H1 (cell line): ENCODE data around the gene PDE4D. TPM values are rescaled to one million over a fixed set of nuclear protein-coding genes. Genes with fewer than 3 reads are reported as not detected.
A peak's percentile ranks its signal among the peaks of the same experiment; 100 is the strongest.

Source experiments
- CTCF ChIA-PET: fragments of 300-600 bp; sonication (Branson Sonifier 250); formaldehyde crosslinking; loops from one replicate; lab custom pipeline; 2021; ENCODE audit not compliant: partially characterized antibody; lab: Charles Lee
- POLR2A ChIA-PET: fragments of 300-600 bp; sonication (Branson Sonifier 250); formaldehyde crosslinking; loops from one replicate; lab custom pipeline; 2021; ENCODE audit warnings: inconsistent platforms; ENCODE audit not compliant: partially characterized antibody; lab: Charles Lee
- DNase-seq, 2 experiments: peaks; one replicate each; pipeline versions ENCODE4 v3.0.0 to v3.0.0-alpha.2; 2010 to 2022; ENCODE audit warnings: low spot score in 2 of 2, low read depth in 1 of 2, mixed read lengths in 1 of 2
- FAIRE-seq: peaks from 2 replicates; lab custom pipeline; 2011; peaks lifted over from hg19 to GRCh38; lab: Jason Lieb, UNC
- H2AFZ ChIP-seq: 2 replicates; pipeline ENCODE4 v1.8.1; 2012; ENCODE audit warnings: low read length, inconsistent platforms
- H2AK5ac ChIP-seq: 2 replicates; pipeline ENCODE4 v1.6.1; 2013; ENCODE audit warnings: low read depth, low read length
- H2BK120ac ChIP-seq: replicated peaks from 2 replicates; pipeline ENCODE3; 2013; ENCODE audit warnings: low read depth, low read length, inconsistent platforms
- H2BK12ac ChIP-seq: 2 replicates; pipeline ENCODE4 v1.6.1; 2013; ENCODE audit warnings: low read depth, low read length
- H2BK15ac ChIP-seq: 2 replicates; pipeline ENCODE4 v1.6.1; 2013; ENCODE audit warnings: low read length
- H2BK20ac ChIP-seq: 2 replicates; pipeline ENCODE4 v1.6.1; 2013; ENCODE audit warnings: low read length
- H2BK5ac ChIP-seq: 2 replicates; pipeline ENCODE4 v1.6.1; 2013; ENCODE audit warnings: low read depth, low read length
- H3K14ac ChIP-seq: 2 replicates; pipeline ENCODE4 v1.6.1; 2013; ENCODE audit warnings: inconsistent platforms; ENCODE audit not compliant: insufficient read length
- H3K18ac ChIP-seq: 2 replicates; pipeline ENCODE4 v1.6.1; 2013; ENCODE audit warnings: low read length; ENCODE audit errors: extremely low read depth
- H3K23ac ChIP-seq: 2 replicates; pipeline ENCODE4 v1.6.1; 2013; ENCODE audit warnings: inconsistent platforms; ENCODE audit not compliant: insufficient read length
- H3K23me2 ChIP-seq: 2 replicates; pipeline ENCODE4 v1.6.1; 2013; ENCODE audit warnings: low read depth, low read length
- H3K27ac ChIP-seq: 2 replicates; pipeline ENCODE4 v1.6.1; 2011; ENCODE audit warnings: low read depth, low read length, inconsistent platforms
- H3K27me3 ChIP-seq, 4 experiments: replicated peaks in 1 of 4; 1 replicate in 1 of 4; 2 replicates in 3 of 4; pipeline versions ENCODE4 v1.6.1 to v1.8.1; 2011 to 2013; ENCODE audit warnings: low read length in 3 of 4, mild to moderate bottlenecking in 3 of 4, inconsistent platforms in 2 of 4, mixed read lengths in 2 of 4, moderate library complexity in 1 of 4; ENCODE audit not compliant: control insufficient read depth in 3 of 4, insufficient read depth in 3 of 4; ENCODE audit errors: extremely low read depth in 1 of 4
- H3K36me3 ChIP-seq, 4 experiments: 2 replicates each; pipeline versions ENCODE4 v1.6.1 to v1.8.1; 2011 to 2013; ENCODE audit warnings: mild to moderate bottlenecking in 4 of 4, low read length in 3 of 4, moderate library complexity in 2 of 4, control low read depth in 1 of 4, inconsistent platforms in 1 of 4; ENCODE audit not compliant: insufficient read depth in 4 of 4, control insufficient read depth in 2 of 4
- H3K4ac ChIP-seq: replicated peaks from 2 replicates; pipeline ENCODE3; 2013; ENCODE audit warnings: low read length, low read depth, mixed read lengths, inconsistent platforms; ENCODE audit not compliant: insufficient read length
- H3K4me1 ChIP-seq, 4 experiments: replicated peaks in 1 of 4; 1 replicate in 1 of 4; 2 replicates in 3 of 4; pipeline versions ENCODE4 v1.6.1 to v1.8.1; 2011 to 2013; ENCODE audit warnings: low read length in 3 of 4, inconsistent platforms in 2 of 4, mixed read lengths in 1 of 4; ENCODE audit not compliant: insufficient read depth in 4 of 4, control insufficient read depth in 3 of 4
- H3K4me2 ChIP-seq, 2 experiments: 2 replicates each; pipeline versions ENCODE4 v1.6.1 to v1.8.1; 2011 to 2013; ENCODE audit warnings: low read depth in 2 of 2, low read length in 2 of 2, control low read depth in 1 of 2, inconsistent platforms in 1 of 2, mild to moderate bottlenecking in 1 of 2; ENCODE audit not compliant: insufficient read depth in 1 of 2
- H3K4me3 ChIP-seq, 4 experiments: fragments of 200-600, 300-600 bp in 1 of 4; sonication (generic), shearing (Covaris generic), sonication (Bioruptor Twin) in 1 of 4; 2 replicates each; pipeline versions ENCODE4 v1.5.1 to v1.8.1; 2011 to 2016; ENCODE audit warnings: low read length in 4 of 4, low read depth in 3 of 4, control low read depth in 2 of 4, inconsistent platforms in 2 of 4, mild to moderate bottlenecking in 2 of 4, mixed read lengths in 1 of 4, moderate library complexity in 1 of 4; ENCODE audit not compliant: insufficient read depth in 2 of 4; ENCODE audit errors: extremely low read depth in 1 of 4
- H3K56ac ChIP-seq: replicated peaks from 2 replicates; pipeline ENCODE3; 2013; ENCODE audit warnings: low read depth, mild to moderate bottlenecking, mixed read lengths, low read length, inconsistent platforms; ENCODE audit not compliant: insufficient read length
- H3K79me1 ChIP-seq: 2 replicates; pipeline ENCODE4 v1.6.1; 2013; ENCODE audit warnings: low read depth, low read length, control low read depth
- H3K79me2 ChIP-seq, 2 experiments: 2 replicates each; pipeline versions ENCODE4 v1.6.1 to v1.8.1; 2012 to 2013; ENCODE audit warnings: low read length in 2 of 2, mild to moderate bottlenecking in 2 of 2, inconsistent platforms in 1 of 2; ENCODE audit not compliant: insufficient read depth in 2 of 2, control insufficient read depth in 1 of 2
- H3K9ac ChIP-seq, 4 experiments: replicated peaks in 1 of 4; 1 replicate in 1 of 4; 2 replicates in 3 of 4; pipeline versions ENCODE4 v1.6.1 to v1.8.1; 2011 to 2013; ENCODE audit warnings: low read depth in 3 of 4, low read length in 3 of 4, control low read depth in 2 of 4, mild to moderate bottlenecking in 2 of 4, moderate library complexity in 2 of 4, inconsistent platforms in 1 of 4; ENCODE audit errors: extremely low read depth in 1 of 4
- H3K9me3 ChIP-seq, 2 experiments: 2 replicates each; pipeline versions ENCODE4 v1.6.1 to v1.8.1; 2012 to 2013; ENCODE audit warnings: mild to moderate bottlenecking in 2 of 2, moderate library complexity in 2 of 2, control low read depth in 1 of 2, inconsistent platforms in 1 of 2, low read depth in 1 of 2, low read length in 1 of 2, mixed read lengths in 1 of 2; ENCODE audit not compliant: insufficient read depth in 2 of 2
- H4K20me1 ChIP-seq, 2 experiments: replicated peaks in 1 of 2; 2 replicates each; pipeline versions ENCODE3 to v1.8.1; 2011 to 2013; ENCODE audit warnings: inconsistent platforms in 2 of 2, low read length in 2 of 2, mild to moderate bottlenecking in 1 of 2; ENCODE audit not compliant: insufficient read depth in 2 of 2, control insufficient read depth in 1 of 2
- H4K5ac ChIP-seq: 2 replicates; pipeline ENCODE4 v1.6.1; 2013; ENCODE audit warnings: low read length, low read depth, mixed read lengths, inconsistent platforms; ENCODE audit not compliant: insufficient read length
- H4K8ac ChIP-seq: 2 replicates; pipeline ENCODE4 v1.8.0; 2013; ENCODE audit warnings: mild to moderate bottlenecking, moderate library complexity, low read length, inconsistent platforms; ENCODE audit not compliant: insufficient read depth; ENCODE audit errors: extremely low read depth
- H4K91ac ChIP-seq: replicated peaks from 2 replicates; pipeline ENCODE3; 2013; ENCODE audit warnings: low read length, mixed read lengths, inconsistent platforms; ENCODE audit not compliant: insufficient read length
- GABPA ChIP-seq: IDR thresholded peaks from 2 replicates; pipeline ENCODE4 v1.6.1; 2011; ENCODE audit warnings: mild to moderate bottlenecking, low read length, moderate library complexity, borderline replicate concordance; ENCODE audit not compliant: insufficient read depth
- POLR2AphosphoS5 ChIP-seq: IDR thresholded peaks from 2 replicates; pipeline ENCODE4 v1.6.1; 2011; ENCODE audit warnings: low read depth, low read length
- SAP30 ChIP-seq: fragments of 300-600 bp; sonication (generic); IDR thresholded peaks from 2 replicates; pipeline ENCODE4 v1.7.1; 2012; ENCODE audit warnings: low read length, moderate library complexity, mild to moderate bottlenecking, inconsistent platforms; ENCODE audit not compliant: insufficient read depth, insufficient replicate concordance
- SIN3A ChIP-seq, 2 experiments: IDR thresholded peaks in 1 of 2; conservative IDR thresholded peaks in 1 of 2; 2 replicates each; pipeline ENCODE4 v1.6.1; 2011 to 2012; ENCODE audit warnings: low read length in 2 of 2, improper control_type of control experiment in 1 of 2, low read depth in 1 of 2, mild to moderate bottlenecking in 1 of 2
- SRF ChIP-seq: IDR thresholded peaks from 2 replicates; pipeline ENCODE4 v1.6.1; 2011; ENCODE audit warnings: mild to moderate bottlenecking, low read depth, low read length, moderate library complexity
- TAF7 ChIP-seq: optimal IDR thresholded peaks from 2 replicates; pipeline ENCODE3; 2011; ENCODE audit warnings: low read depth, mild to moderate bottlenecking, inconsistent platforms, low read length, moderate library complexity, borderline replicate concordance
- WGBS, 2 experiments: shearing (Covaris generic) in 1 of 2; methylation state at CpG; one replicate each; pipeline versions ENCODE4 v1.1.6 to v1.1.7; 2013 to 2015; ENCODE audit warnings: low lambda C conversion rate in 2 of 2, mixed read lengths in 2 of 2, inconsistent platforms in 1 of 2, low coverage in 1 of 2, missing lambda C conversion rate in 1 of 2; ENCODE audit not compliant: insufficient replicate concordance in 2 of 2, insufficient coverage in 1 of 2, insufficient read length in 1 of 2; ENCODE audit errors: extremely low coverage in 1 of 2, missing lambda C conversion rate in 1 of 2; 5-methylcytosine and 5-hydroxymethylcytosine counted together
- polyA plus RNA-seq, 7 experiments: library from polyadenylated mRNA; depleted of rRNA in 3 of 7; stranded (reverse) in 5 of 7; unstranded in 2 of 7; fragments of >200 nt in 5 of 7; fragments of 200-250 nt in 2 of 7; gene quantifications; 1 replicate in 5 of 7; 2 replicates in 1 of 7; 4 replicates in 1 of 7; pipeline versions ENCODE4 v1.2.1 to v1.2.3, GENCODE V29; 2011 to 2013; ENCODE audit warnings: missing spikeins in 2 of 7, mixed read lengths in 2 of 7
- total RNA-seq: library from RNA; stranded (reverse); fragmentation: NEBNext Ultra II Directional; extraction: Animal tissue kit (Norgen Biotek cat#: 25700); gene quantifications from 2 replicates; pipeline ENCODE4 v1.2.1, GENCODE V29; 2021

The PDE4D gene
- total and polyA plus RNA-seq, 2 of the 8 experiments (the other 6 are each of a cell fraction or from before 2014, with no cell fraction given) = 2.3 to 3.7 TPM

DNA sequence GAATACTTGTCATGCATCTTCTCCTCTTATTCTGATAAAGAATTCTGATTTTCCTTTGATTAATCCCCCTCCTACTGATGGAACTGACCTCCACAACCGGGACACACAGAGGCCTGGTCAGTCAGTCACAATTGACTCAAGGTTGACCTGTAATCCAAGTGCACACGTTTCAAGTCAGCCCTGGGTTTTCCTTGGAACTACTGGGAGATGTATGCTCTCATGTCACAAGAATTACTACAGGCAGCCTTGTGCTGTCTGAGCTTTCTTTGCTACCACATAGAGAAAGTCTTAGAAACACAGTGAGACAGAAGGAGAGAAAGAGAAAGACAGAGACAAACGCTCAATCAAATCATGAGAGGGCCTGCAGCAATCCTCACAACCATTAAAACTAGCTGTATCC, 345.8 kb downstream of the PDE4D start:
- H2BK120ac ChIP-seq = no peak overlapping the region
- no peak overlapping the region for H3K4me3 ChIP-seq
- WGBS, 2 experiments = 85% methylated on average over 3 of the region's 3 CpGs; no CpG with 5 or more reads in 1 of the 2 experiments

More for the DNA sequence above, 345.8 kb downstream of the PDE4D start:
- Histone ChIP-seq H2BK5ac (no peak overlapping the region), H4K8ac (no peak overlapping the region), H4K5ac (no peak overlapping the region), H3K56ac (no peak overlapping the region), H2AK5ac (no peak overlapping the region), H3K9me3 (no peaks in the 10 kb centered on the region), H3K27ac (no peak overlapping the region), H3K23ac (no peak overlapping the region), H2BK12ac (no peak overlapping the region), H3K79me1 (no peaks in the 10 kb centered on the region), H3K4me2 (no peak overlapping the region), H3K14ac (no peak overlapping the region), H4K91ac (no peak overlapping the region), H3K9ac (no peak overlapping the region), H3K23me2 (no peaks in the 10 kb centered on the region), H2AFZ (peak overlapping the region; percentile 18; the same call in 1 of the 2 replicates), H3K36me3 (no peaks in the 10 kb centered on the region)
- FAIRE-seq (no peak), DNase-seq (no peak)
- CTCF ChIA-PET = interaction anchor here (0.5 kb wide), 1 partner anchor 187 kb away, joined by 3 read pairs; no protein-coding TSS in a partner anchor
- POLR2A ChIA-PET = no interaction called here
- TF ChIP-seq SRF (no peak), TAF7 (no peak), POLR2AphosphoS5 (no peak), SAP30 (no peak), SIN3A (conservative IDR thresholded peaks at IDR 0.05 in 1 of 2, IDR thresholded peaks at IDR 0.05 in 1 of 2; ENCODE audit: low read depth in 1 of 2, low read length in 2 of 2) (no peak), GABPA (no peak)
- TF ChIP-seq, all 59 proteins: peak for 0
- Histone ChIP-seq H3K79me2 (no peaks in the 10 kb centered on the region), H2BK20ac (no peak overlapping the region), H2BK15ac (no peak overlapping the region), H3K27me3 (no peaks in the 10 kb centered on the region), H3K18ac (no peak overlapping the region), H4K20me1 (no peaks in the 10 kb centered on the region), H3K4me1 (peaks cover 0 to 5% (median 0%) of the 10 kb centered on the region in 4 experiments; a peak in 2 of 7 replicates), H3K4ac (no peak overlapping the region)
